ENCODE measurements around the gene TMEM201. TPM values are rescaled to one million over a fixed set of nuclear protein-coding genes. Genes with fewer than 3 reads are reported as not detected.
"Not testable (repeated sequence)": the region's sequence is repeated elsewhere in the genome, so short reads cannot be mapped to it uniquely, and the experiment has no call there.

TMEM201 gene
- total RNA-seq, 4 donors from 2014 or later = 7.0 to 12.4 (median 9.7) TPM

GRCh38 chr1:9624081-9624480 lies 35.4 kb downstream of the TMEM201 start:
- TF ChIP-seq POLR2A (IDR thresholded peaks at IDR 0.05) (no peak), CTCF (IDR thresholded peaks at IDR 0.05) (no peak)
- WGBS, 2 donors = 94 to 98% methylated on average over 2 of the region's 2 CpGs
- H3K4me3 ChIP-seq (ENCODE audit: low read depth, poor library complexity, severe bottlenecking) = no peak overlapping the region
- intact Hi-C loops (cut with DNase I; ENCODE audit: low total_unique reads) = loop anchor here (10.0 kb wide), 1 partner anchor 241 kb away; no protein-coding TSS in a partner anchor
- no peak for DNase-seq (ENCODE audit: low spot score in 2 of 2)

- not testable (repeated sequence) for H3K4me3 ChIP-seq (ENCODE audit: low read depth, poor library complexity, severe bottlenecking); DNase-seq (ENCODE audit: low spot score in 2 of 2)
- intact Hi-C loops (cut with DNase I; ENCODE audit: low total_unique reads) = loop anchor here (10.0 kb wide), 1 partner anchor 240 kb away; no protein-coding TSS in a partner anchor
- WGBS, 2 donors = 97 to 100% methylated on average over 3 of the region's 3 CpGs
Measured at GRCh38 chr1:9625030-9625429, 36.3 kb downstream of the TMEM201 start.

GRCh38 chr1:9626201-9626608 lies 37.5 kb downstream of the TMEM201 start:
- intact Hi-C loops (cut with DNase I; ENCODE audit: low total_unique reads) = loop anchor here (10.0 kb wide), 1 partner anchor 239 kb away; no protein-coding TSS in a partner anchor
- no peak overlapping the region for H3K4me3 ChIP-seq (ENCODE audit: low read depth, poor library complexity, severe bottlenecking)
- 63 to 64% methylated on average over 9 of the region's 9 CpGs for WGBS, 2 donors
- TF ChIP-seq POLR2A (IDR thresholded peaks at IDR 0.05) = no peak
- TF ChIP-seq CTCF (IDR thresholded peaks at IDR 0.05) = no peak
- DNase-seq (ENCODE audit: low spot score in 2 of 2) = no peak

- WGBS, 2 donors = 72 to 80% methylated on average over 23 of the region's 23 CpGs
- no peak for TF ChIP-seq CTCF (IDR thresholded peaks at IDR 0.05)
- intact Hi-C loops (cut with DNase I; ENCODE audit: low total_unique reads) = loop anchor here (10.0 kb wide), 1 partner anchor 236 kb away; no protein-coding TSS in a partner anchor
- no peak for DNase-seq (ENCODE audit: low spot score in 2 of 2)
- H3K4me3 ChIP-seq (ENCODE audit: low read depth, poor library complexity, severe bottlenecking) = no peak overlapping the region
Measured at GRCh38 chr1:9628541-9629444, 40.1 kb downstream of the TMEM201 start.

GRCh38 chr1:9629445-9630201 lies 40.9 kb downstream of the TMEM201 start:
- no peak for TF ChIP-seq POLR2A (IDR thresholded peaks at IDR 0.05)
- no peak for TF ChIP-seq CTCF (IDR thresholded peaks at IDR 0.05)
- DNase-seq (ENCODE audit: low spot score in 2 of 2) = peak; percentile 56 to 89
- no peak overlapping the region for H3K4me3 ChIP-seq (ENCODE audit: low read depth, poor library complexity, severe bottlenecking)
- WGBS, 2 donors = 47 to 50% methylated on average over 29 of the region's 29 CpGs
- intact Hi-C loops (cut with DNase I; ENCODE audit: low total_unique reads) = loop anchor here (10.0 kb wide), 1 partner anchor 235 kb away; no protein-coding TSS in a partner anchor
